DND-41 (cell line): Measurements from ENCODE around the gene KAT5.
"Not testable (repeated sequence)": the region's sequence is repeated elsewhere in the genome, so short reads cannot be mapped to it uniquely, and the experiment has no call there.

ENCODE experiments used
- ATAC-seq: fragments of 200-7000 bp; cut with Tn5 transposase; 3 replicates; pipeline ENCODE4 v1.9.1; 2021; ENCODE audit warnings: low read depth; ENCODE audit not compliant: insufficient read depth
- DNase-seq: peaks from one replicate; pipeline ENCODE4 v3.0.0-alpha.2; 2020
- H2AFZ ChIP-seq: 2 replicates; pipeline ENCODE4 v1.6.0; 2012; ENCODE audit warnings: low read depth, low read length
- H3K27ac ChIP-seq: 2 replicates; pipeline ENCODE4 v1.5.1; 2012; ENCODE audit warnings: low read length, inconsistent platforms
- H3K27me3 ChIP-seq: fragments of 200-600 bp; sonication (generic); 2 replicates; pipeline ENCODE4 v1.6.0; 2012; ENCODE audit warnings: low read length, mild to moderate bottlenecking, inconsistent platforms; ENCODE audit not compliant: insufficient read depth, poor library complexity
- H3K36me3 ChIP-seq: 2 replicates; pipeline ENCODE4 v1.5.1; 2012; ENCODE audit warnings: low read length, inconsistent platforms; ENCODE audit not compliant: insufficient read depth
- H3K4me1 ChIP-seq: 2 replicates; pipeline ENCODE4 v1.5.1; 2012; ENCODE audit warnings: mild to moderate bottlenecking, low read length; ENCODE audit not compliant: insufficient read depth
- H3K4me2 ChIP-seq: 2 replicates; pipeline ENCODE4 v1.6.0; 2012; ENCODE audit warnings: mild to moderate bottlenecking, moderate library complexity, low read length, inconsistent platforms; ENCODE audit not compliant: insufficient read depth
- H3K4me3 ChIP-seq, 2 experiments: fragments of 200-600 bp in 1 of 2; shearing (Covaris generic) in 1 of 2; 2 replicates each; pipeline ENCODE4 v1.5.1; 2012 to 2016; ENCODE audit warnings: inconsistent platforms in 2 of 2, low read length in 2 of 2, mild to moderate bottlenecking in 2 of 2, low read depth in 1 of 2, moderate library complexity in 1 of 2
- H3K79me2 ChIP-seq: 2 replicates; pipeline ENCODE4 v1.6.0; 2012; ENCODE audit warnings: low read length, inconsistent platforms; ENCODE audit not compliant: insufficient read depth
- H3K9ac ChIP-seq: 2 replicates; pipeline ENCODE4 v1.6.0; 2012; ENCODE audit warnings: low read depth, mild to moderate bottlenecking, inconsistent platforms, low read length, moderate library complexity
- H3K9me3 ChIP-seq: 2 replicates; pipeline ENCODE4 v1.5.1; 2012; ENCODE audit warnings: low read length, moderate library complexity, mild to moderate bottlenecking, inconsistent platforms; ENCODE audit not compliant: insufficient read depth, severe bottlenecking
- H4K20me1 ChIP-seq: 2 replicates; pipeline ENCODE4 v1.6.0; 2012; ENCODE audit warnings: low read length; ENCODE audit not compliant: insufficient read depth
- EZH2 ChIP-seq: IDR thresholded peaks from 3 replicates; pipeline ENCODE4 v1.6.1; 2012; ENCODE audit warnings: borderline replicate concordance, low read depth, mild to moderate bottlenecking, moderate library complexity, low read length, inconsistent platforms; ENCODE audit not compliant: severe bottlenecking
- TF ChIP-seq, protein P1 (sequence below): IDR thresholded peaks from 2 replicates; pipeline ENCODE4 v1.5.1; 2012; ENCODE audit warnings: borderline replicate concordance, low read length, moderate library complexity, mild to moderate bottlenecking; ENCODE audit not compliant: poor library complexity, severe bottlenecking; ENCODE audit errors: extremely low read depth

Gene KAT5

DNA sequence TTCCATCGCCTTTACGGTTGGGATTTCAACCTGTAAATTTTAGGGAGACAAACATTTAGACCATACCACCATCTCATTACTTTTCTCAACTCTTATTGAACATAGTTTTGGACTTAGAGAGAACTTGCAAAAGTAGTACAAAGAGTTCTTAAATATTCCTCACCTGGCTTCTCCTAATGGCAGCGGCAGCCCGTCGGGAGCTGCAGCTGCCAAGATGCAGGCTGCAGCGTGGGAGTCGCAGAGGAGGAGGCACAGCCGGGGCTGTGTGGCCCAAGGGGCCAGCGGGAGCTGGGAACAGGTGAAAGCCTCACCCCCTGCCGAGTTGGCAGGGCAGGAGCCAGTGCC lies 31.6 kb downstream of the KAT5 start:
- no peaks in the 10 kb centered on the region for H3K9me3 ChIP-seq
- H3K79me2 ChIP-seq, result no peaks in the 10 kb centered on the region
- ATAC-seq (no peak), DNase-seq (no peak)
- no peak for TF ChIP-seq EZH2
- TF ChIP-seq, protein P1, sequence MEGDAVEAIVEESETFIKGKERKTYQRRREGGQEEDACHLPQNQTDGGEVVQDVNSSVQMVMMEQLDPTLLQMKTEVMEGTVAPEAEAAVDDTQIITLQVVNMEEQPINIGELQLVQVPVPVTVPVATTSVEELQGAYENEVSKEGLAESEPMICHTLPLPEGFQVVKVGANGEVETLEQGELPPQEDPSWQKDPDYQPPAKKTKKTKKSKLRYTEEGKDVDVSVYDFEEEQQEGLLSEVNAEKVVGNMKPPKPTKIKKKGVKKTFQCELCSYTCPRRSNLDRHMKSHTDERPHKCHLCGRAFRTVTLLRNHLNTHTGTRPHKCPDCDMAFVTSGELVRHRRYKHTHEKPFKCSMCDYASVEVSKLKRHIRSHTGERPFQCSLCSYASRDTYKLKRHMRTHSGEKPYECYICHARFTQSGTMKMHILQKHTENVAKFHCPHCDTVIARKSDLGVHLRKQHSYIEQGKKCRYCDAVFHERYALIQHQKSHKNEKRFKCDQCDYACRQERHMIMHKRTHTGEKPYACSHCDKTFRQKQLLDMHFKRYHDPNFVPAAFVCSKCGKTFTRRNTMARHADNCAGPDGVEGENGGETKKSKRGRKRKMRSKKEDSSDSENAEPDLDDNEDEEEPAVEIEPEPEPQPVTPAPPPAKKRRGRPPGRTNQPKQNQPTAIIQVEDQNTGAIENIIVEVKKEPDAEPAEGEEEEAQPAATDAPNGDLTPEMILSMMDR, result no peak
- no peak overlapping the region for H3K4me2 ChIP-seq
- no peaks in the 10 kb centered on the region for H3K4me1 ChIP-seq
- H3K4me3 ChIP-seq, result no peak overlapping the region
- no peaks in the 10 kb centered on the region for H4K20me1 ChIP-seq
- no peak overlapping the region for H3K27ac ChIP-seq
- H3K9ac ChIP-seq, result no peak overlapping the region
- no peaks in the 10 kb centered on the region for H3K36me3 ChIP-seq
- peaks cover 13% of the 10 kb centered on the region for H3K27me3 ChIP-seq
- H2AFZ ChIP-seq, result no peak overlapping the region

DNA sequence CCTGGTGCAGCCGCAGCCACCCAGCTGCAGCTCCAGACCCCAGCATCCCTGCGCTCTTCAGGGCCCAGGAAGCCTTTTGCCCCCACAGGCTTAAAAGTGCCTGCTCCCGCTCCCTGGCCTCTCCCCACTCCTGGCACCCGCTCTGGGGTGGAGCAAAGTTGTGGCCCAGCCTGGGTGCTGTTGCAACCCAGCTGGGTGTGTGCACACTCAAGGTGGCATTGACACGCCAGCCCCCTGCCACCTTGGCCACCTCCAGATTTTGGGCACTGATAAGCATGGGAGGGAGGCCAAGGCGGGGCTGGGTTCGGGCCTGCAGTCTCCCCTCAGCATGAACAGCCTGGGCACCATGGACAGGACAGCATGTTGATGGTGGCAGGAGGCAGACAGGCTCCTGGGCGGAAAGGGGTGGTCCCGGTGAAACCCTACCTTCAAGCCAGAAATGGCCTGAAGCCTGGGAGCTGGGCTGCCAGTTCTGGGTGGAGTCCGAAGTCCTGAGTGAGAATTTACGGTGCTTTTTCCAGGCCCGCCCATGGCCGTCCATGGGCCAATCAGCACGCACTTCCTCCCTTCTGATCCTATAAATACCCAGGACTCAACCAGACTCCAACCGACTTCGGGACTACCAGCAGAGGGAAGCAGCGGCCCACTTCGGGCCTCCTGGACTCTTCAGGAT lies 32.1 kb downstream of the KAT5 start:
- H3K27me3 ChIP-seq, result peaks cover 14% of the 10 kb centered on the region
- H3K4me3 ChIP-seq, result no peak overlapping the region
- H2AFZ ChIP-seq, result no peak overlapping the region
- ATAC-seq (no peak), DNase-seq (no peak)
- no peak overlapping the region for H3K4me2 ChIP-seq
- no peak overlapping the region for H3K9ac ChIP-seq
- H3K4me1 ChIP-seq, result no peaks in the 10 kb centered on the region
- no peak overlapping the region for H3K27ac ChIP-seq
- TF ChIP-seq, protein P1, result peak; percentile 25
- no peak for TF ChIP-seq EZH2
- no peaks in the 10 kb centered on the region for H3K36me3 ChIP-seq
- H3K79me2 ChIP-seq, result no peaks in the 10 kb centered on the region
- H3K9me3 ChIP-seq, result no peaks in the 10 kb centered on the region
- H4K20me1 ChIP-seq, result no peaks in the 10 kb centered on the region

DNA sequence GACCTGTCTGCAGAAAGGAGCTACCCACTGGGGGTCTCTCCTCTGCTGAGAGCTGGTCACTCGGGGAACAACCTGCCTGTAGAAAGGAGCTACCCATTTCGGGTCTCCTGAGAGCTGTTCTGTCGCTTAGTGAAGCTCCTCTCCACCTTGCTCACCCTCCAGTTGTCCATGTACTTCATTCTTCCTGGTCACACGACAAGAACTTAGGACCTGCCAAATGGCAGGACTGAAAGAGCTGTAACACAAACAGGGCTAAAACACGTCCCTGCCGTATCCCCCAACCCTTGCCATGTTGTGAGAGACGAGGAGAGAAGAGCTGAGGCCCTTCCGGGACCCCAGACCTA lies 32.6 kb downstream of the KAT5 start:
- no peaks in the 10 kb centered on the region for H3K4me1 ChIP-seq
- no peak for DNase-seq
- no peak for TF ChIP-seq EZH2
- H3K27me3 ChIP-seq, result peaks cover 18% of the 10 kb centered on the region
- H3K9ac ChIP-seq, result no peak overlapping the region
- H3K4me3 ChIP-seq, result no peak overlapping the region
- H3K79me2 ChIP-seq, result no peaks in the 10 kb centered on the region
- no peak overlapping the region for H3K4me2 ChIP-seq
- no peaks in the 10 kb centered on the region for H3K36me3 ChIP-seq
- no peak overlapping the region for H2AFZ ChIP-seq
- H3K9me3 ChIP-seq, result no peaks in the 10 kb centered on the region
- H3K27ac ChIP-seq, result no peak overlapping the region
- no peaks in the 10 kb centered on the region for H4K20me1 ChIP-seq
- ATAC-seq, result no peak

DNA sequence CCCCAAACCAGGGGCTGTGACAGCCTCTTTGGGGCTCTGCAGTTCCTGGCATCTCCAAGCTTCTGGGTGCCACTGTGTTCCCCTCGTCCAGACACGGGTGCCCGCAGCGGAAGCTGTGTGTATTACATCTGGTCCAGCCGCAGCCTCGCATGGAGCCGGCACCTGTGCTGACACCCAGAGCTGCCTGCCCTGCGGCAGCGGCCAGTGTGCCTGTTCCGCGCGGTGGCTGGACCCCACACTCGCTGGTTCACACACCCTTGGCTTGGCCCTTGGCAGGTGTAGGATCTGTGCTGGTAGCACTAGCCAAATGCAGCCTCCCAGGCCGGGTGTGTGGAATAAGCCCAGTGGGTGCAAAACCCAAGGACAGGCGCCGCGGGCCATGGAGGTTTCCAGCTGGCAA lies 33.0 kb downstream of the KAT5 start:
- peaks cover 18% of the 10 kb centered on the region for H3K27me3 ChIP-seq
- no peaks in the 10 kb centered on the region for H3K79me2 ChIP-seq
- H3K9ac ChIP-seq, result no peak overlapping the region
- H3K4me1 ChIP-seq, result no peaks in the 10 kb centered on the region
- H3K9me3 ChIP-seq, result no peaks in the 10 kb centered on the region
- H4K20me1 ChIP-seq, result no peaks in the 10 kb centered on the region
- DNase-seq (no peak), ATAC-seq (no peak)
- H3K27ac ChIP-seq, result no peak overlapping the region
- H3K4me2 ChIP-seq, result no peak overlapping the region
- H3K4me3 ChIP-seq, result no peak overlapping the region
- no peak overlapping the region for H2AFZ ChIP-seq
- H3K36me3 ChIP-seq, result no peaks in the 10 kb centered on the region
- TF ChIP-seq EZH2, result no peak
- TF ChIP-seq, protein P1, result no peak

DNA sequence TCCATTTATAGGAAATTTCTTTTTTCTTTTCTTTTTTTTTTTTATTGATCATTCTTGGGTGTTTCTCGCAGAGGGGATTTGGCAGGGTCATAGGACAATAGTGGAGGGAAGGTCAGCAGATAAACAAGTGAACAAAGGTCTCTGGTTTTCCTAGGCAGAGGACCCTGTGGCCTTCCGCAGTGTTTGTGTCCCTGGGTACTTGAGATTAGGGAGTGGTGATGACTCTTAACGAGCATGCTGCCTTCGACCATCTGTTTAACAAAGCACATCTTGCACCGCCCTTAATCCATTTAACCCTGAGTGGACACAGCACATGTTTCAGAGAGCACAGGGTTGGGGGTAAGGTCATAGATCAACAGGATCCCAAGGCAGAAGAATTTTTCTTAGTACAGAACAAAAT lies 50.1 kb downstream of the KAT5 start:
- not testable (repeated sequence) for H3K79me2 ChIP-seq, H2AFZ ChIP-seq, H4K20me1 ChIP-seq, H3K4me2 ChIP-seq, H3K9ac ChIP-seq, H3K27me3 ChIP-seq, ATAC-seq, H3K27ac ChIP-seq, DNase-seq, H3K4me1 ChIP-seq, H3K36me3 ChIP-seq, H3K9me3 ChIP-seq, H3K4me3 ChIP-seq

DNA sequence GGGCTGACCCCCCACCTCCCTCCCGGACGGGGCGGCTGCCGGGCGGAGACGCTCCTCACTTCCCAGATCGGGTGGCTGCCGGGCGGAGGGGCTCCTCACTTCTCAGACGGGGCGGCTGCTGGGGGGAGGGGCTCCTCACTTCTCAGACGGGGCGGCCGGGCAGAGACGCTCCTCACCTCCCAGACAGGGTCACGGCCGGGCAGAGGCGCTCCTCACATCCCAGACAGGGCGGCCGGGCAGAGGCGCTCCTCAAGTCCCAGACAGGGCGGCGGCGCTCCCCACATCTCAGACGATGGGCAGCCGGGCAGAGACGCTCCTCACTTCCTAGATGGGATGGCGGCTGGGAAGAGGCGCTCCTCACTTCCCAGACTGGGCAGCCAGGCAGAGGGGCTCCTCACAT lies 50.8 kb downstream of the KAT5 start:
- not testable (repeated sequence) for H2AFZ ChIP-seq, ATAC-seq, H3K27ac ChIP-seq, DNase-seq, H4K20me1 ChIP-seq, H3K36me3 ChIP-seq, H3K4me3 ChIP-seq, H3K9ac ChIP-seq, H3K4me2 ChIP-seq, H3K4me1 ChIP-seq, H3K79me2 ChIP-seq, H3K9me3 ChIP-seq, H3K27me3 ChIP-seq
